ENCODE measurements around the gene MNAT1.

The MNAT1 gene

GRCh38 chr14:60971271-60971670 lies 236.7 kb downstream of the MNAT1 start:
- no peak for DNase-seq

- no peak for DNase-seq
Measured at GRCh38 chr14:60972295-60972694, 237.7 kb downstream of the MNAT1 start.

GRCh38 chr14:60973070-60973469 lies 238.5 kb downstream of the MNAT1 start:
- no peak for DNase-seq

- DNase-seq: no peak
Measured at GRCh38 chr14:60974090-60974651, 239.6 kb downstream of the MNAT1 start.

- DNase-seq: no peak
Measured at GRCh38 chr14:60975551-60975950, 241.0 kb downstream of the MNAT1 start.

- no peak for DNase-seq
Measured at GRCh38 chr14:60977847-60978246, 243.3 kb downstream of the MNAT1 start.

- peak; percentile 85 for DNase-seq
Measured at GRCh38 chr14:60980811-60981632, 246.5 kb downstream of the MNAT1 start, which contains the start of the genes SLC38A6 and TRMT5. Gene SLC38A6 (plus strand): TSS chr14:60981245. CDS start chr14:60981278, 33 bp downstream. Gene TRMT5 (minus strand): TSS chr14:60981079. CDS start chr14:60980973, 106 bp downstream.

- no peak for DNase-seq
Measured at GRCh38 chr14:60981633-60982455, 247.3 kb downstream of the MNAT1 start.

- no peak for DNase-seq
Measured at GRCh38 chr14:60984196-60984595, 249.6 kb downstream of the MNAT1 start.

- no peak for DNase-seq
Measured at GRCh38 chr14:60986500-60986899, 251.9 kb downstream of the MNAT1 start.

GRCh38 chr14:60989599-60989998 lies 255.0 kb downstream of the MNAT1 start:
- DNase-seq: no peak

- DNase-seq: no peak
Measured at GRCh38 chr14:60998617-60999016, 264.1 kb downstream of the MNAT1 start.

GRCh38 chr14:60999536-60999935 lies 265.0 kb downstream of the MNAT1 start:
- no peak for DNase-seq

GRCh38 chr14:61003571-61003970 lies 269.0 kb downstream of the MNAT1 start:
- DNase-seq: no peak

- no peak for DNase-seq
Measured at GRCh38 chr14:61019537-61019936, 285.0 kb downstream of the MNAT1 start.

Measured in T-helper 9 cell (primary cell).